ENCODE measurements around the gene PKIG. TPM values are rescaled to one million over a fixed set of nuclear protein-coding genes. Genes with fewer than 3 reads are reported as not detected.

PKIG gene
- total and polyA plus RNA-seq, 12 donors, result 43.9 to 225 (median 111) TPM

DNA sequence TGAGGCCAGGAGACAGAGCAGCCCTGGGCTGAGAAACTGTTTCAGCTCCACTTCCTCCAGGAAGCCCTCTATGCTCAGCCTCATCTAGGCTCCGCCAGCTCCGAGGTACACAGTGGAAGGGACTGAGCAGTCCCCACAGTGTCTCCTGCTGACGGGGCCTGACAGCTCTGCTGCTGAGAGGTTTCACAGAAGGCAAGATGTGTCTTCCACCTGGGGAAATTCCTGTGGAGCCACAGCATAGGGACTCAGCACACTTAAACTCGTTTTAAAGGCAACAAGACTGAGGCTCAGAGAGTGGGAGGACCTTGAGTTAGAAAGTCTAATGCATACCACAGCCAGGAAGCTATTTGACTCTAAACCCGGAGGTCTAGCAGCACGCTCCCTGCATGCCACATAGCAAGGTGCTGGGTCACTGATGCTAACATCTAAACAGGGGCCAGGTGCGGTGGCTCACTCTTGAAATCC is 62.3 kb downstream of the PKIG start:
- H3K9me3 ChIP-seq (replicated peaks in 1 of 3), result no peaks in the 10 kb centered on the region
- H3K27ac ChIP-seq, result peak overlapping the region in 2 of 5 donors; percentile 78 to 89
- H3K4me3 ChIP-seq, result no peak overlapping the region
- H3K4me1 ChIP-seq (replicated peaks in 1 of 2), result peaks cover 28 to 38% of the 10 kb centered on the region in 2 donors
- TF ChIP-seq POLR2A (IDR thresholded peaks at IDR 0.05), result no peak
- TF ChIP-seq, protein P1, sequence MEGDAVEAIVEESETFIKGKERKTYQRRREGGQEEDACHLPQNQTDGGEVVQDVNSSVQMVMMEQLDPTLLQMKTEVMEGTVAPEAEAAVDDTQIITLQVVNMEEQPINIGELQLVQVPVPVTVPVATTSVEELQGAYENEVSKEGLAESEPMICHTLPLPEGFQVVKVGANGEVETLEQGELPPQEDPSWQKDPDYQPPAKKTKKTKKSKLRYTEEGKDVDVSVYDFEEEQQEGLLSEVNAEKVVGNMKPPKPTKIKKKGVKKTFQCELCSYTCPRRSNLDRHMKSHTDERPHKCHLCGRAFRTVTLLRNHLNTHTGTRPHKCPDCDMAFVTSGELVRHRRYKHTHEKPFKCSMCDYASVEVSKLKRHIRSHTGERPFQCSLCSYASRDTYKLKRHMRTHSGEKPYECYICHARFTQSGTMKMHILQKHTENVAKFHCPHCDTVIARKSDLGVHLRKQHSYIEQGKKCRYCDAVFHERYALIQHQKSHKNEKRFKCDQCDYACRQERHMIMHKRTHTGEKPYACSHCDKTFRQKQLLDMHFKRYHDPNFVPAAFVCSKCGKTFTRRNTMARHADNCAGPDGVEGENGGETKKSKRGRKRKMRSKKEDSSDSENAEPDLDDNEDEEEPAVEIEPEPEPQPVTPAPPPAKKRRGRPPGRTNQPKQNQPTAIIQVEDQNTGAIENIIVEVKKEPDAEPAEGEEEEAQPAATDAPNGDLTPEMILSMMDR (IDR thresholded peaks at IDR 0.05), result no peak
- no peak for DNase-seq
- 74 to 83% (median 80%) methylated on average over 6 to 7 of the region's 7 CpGs for WGBS, 4 donors
- no peaks in the 10 kb centered on the region for H3K36me3 ChIP-seq (replicated peaks in 1 of 2)
- H3K27me3 ChIP-seq, result no peaks in the 10 kb centered on the region
- intact Hi-C loops (cut with DNase I), result no loop called here

DNA sequence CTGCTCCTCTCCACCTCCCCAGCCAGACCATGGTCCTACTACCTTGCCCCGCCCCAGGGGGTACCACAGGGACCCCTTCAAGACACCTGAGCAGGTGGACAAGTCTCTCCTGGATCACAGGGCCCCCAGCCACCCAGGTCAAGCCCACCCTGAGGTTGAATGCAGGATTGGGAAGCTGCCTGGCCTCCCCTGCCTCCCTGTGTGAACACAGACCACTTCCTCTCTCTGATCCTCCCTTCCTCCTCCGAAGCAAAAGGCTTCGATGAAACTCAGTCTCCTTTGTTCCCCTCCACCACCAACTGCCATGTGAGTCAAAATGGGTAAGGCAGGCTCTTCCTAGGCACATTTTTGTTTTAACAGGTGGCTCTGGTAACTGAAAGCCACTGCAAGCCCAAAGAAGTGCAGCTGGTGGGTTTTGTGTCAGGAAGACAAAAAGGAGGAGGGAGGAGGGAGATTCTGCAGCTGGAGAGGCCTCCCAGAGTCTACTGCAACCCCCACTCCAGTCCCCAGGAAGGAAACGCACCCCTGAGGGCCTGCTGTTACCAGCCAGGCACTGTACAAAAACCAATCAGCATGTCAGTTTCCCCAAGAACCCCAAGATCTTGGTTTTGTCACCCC is 63.8 kb downstream of the PKIG start:
- Histone ChIP-seq H3K9me3 (replicated peaks in 1 of 3) (no peaks in the 10 kb centered on the region), H3K27me3 (no peaks in the 10 kb centered on the region), H3K4me3 (no peak overlapping the region), H3K4me1 (replicated peaks in 1 of 2) (peaks cover 30 to 43% of the 10 kb centered on the region in 2 donors), H3K36me3 (replicated peaks in 1 of 2) (no peaks in the 10 kb centered on the region), H3K27ac (peak overlapping the region in 1 of 5 donors; percentile 63)
- TF ChIP-seq, protein P1 (IDR thresholded peaks at IDR 0.05), result no peak
- TF ChIP-seq POLR2A (IDR thresholded peaks at IDR 0.05), result no peak
- intact Hi-C loops (cut with DNase I), result no loop called here
- DNase-seq, result no peak
- WGBS, 4 donors, result 53 to 65% (median 60%) methylated on average over 3 to 4 of the region's 4 CpGs

DNA sequence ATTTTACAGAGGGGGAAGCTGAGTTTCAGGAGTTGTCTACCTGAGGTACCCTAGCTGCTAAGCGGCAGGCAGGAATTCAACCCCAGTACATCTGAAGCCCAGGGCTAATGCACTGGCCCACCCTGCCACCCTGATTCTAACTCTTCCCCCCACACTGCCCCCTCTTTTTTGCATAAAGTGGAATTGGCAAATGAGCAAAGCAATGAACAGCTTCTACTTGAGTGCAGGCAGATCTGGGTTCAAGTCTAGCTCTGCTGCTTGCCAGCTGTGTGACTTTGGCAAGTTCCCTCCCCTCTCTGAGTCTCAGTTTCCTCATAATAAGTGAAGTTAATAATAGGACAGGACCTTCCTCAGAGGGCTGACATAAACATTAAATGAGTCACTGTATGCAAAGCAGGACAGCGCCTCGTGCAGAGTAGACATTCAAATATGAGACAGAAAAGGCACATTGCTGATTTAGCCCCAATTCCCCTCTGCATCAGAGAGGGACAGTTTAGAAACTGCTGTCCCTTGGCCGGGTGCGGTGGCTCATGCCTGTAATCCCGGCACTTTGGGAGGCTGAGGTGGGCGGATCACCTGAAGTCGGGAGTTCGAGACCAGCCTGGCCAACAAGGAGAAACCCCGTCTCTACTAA is 64.4 kb downstream of the PKIG start:
- peak overlapping the region in 1 of 5 donors; percentile 63 for H3K27ac ChIP-seq
- peaks cover 29 to 45% of the 10 kb centered on the region in 2 donors for H3K4me1 ChIP-seq (replicated peaks in 1 of 2)
- intact Hi-C loops (cut with DNase I), result no loop called here
- 73 to 83% (median 78%) methylated on average over 10 of the region's 10 CpGs for WGBS, 4 donors
- no peak for DNase-seq
- H3K9me3 ChIP-seq (replicated peaks in 1 of 3), result no peaks in the 10 kb centered on the region
- no peak overlapping the region for H3K4me3 ChIP-seq
- H3K27me3 ChIP-seq, result no peaks in the 10 kb centered on the region
- no peaks in the 10 kb centered on the region for H3K36me3 ChIP-seq (replicated peaks in 1 of 2)
- TF ChIP-seq POLR2A (IDR thresholded peaks at IDR 0.05), result no peak
- TF ChIP-seq, protein P1 (IDR thresholded peaks at IDR 0.05), result no peak

DNA sequence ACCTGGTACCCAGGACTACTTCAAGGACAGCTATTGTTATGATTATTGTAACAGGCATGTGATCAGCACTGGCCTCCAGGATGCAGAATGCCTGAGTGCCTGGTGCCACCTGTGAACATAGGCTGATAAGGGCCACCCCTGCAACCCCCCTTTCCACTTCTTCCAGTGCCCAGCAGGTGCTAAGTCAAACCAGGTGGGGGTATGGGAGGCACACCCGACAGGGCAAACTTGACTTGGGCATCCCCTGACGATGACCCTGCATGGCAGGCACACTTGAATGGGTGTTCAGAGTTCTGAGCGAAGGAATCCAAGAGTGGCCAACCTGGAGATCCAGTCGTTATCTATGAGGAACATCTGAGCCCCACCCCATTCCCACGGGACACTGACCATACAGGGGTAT is 65.7 kb downstream of the PKIG start:
- 89 to 94% (median 91%) methylated on average over 3 to 5 of the region's 5 CpGs for WGBS, 4 donors
- DNase-seq, result no peak
- no peaks in the 10 kb centered on the region for H3K36me3 ChIP-seq (replicated peaks in 1 of 2)
- peaks cover 16 to 32% of the 10 kb centered on the region in 2 donors for H3K4me1 ChIP-seq (replicated peaks in 1 of 2)
- H3K9me3 ChIP-seq (replicated peaks in 1 of 3), result no peaks in the 10 kb centered on the region
- no peak overlapping the region for H3K27ac ChIP-seq
- TF ChIP-seq POLR2A (IDR thresholded peaks at IDR 0.05), result no peak
- TF ChIP-seq, protein P1 (IDR thresholded peaks at IDR 0.05), result no peak
- H3K27me3 ChIP-seq, result no peaks in the 10 kb centered on the region
- intact Hi-C loops (cut with DNase I), result no loop called here
- H3K4me3 ChIP-seq, result no peak overlapping the region

All from adrenal gland (tissue), 12 donors.